HG02588 (cell line): ENCODE measurements around the gene CAMK2G.

Experiments
- ATAC-seq: cut with Tn5 transposase; IDR thresholded peaks from one replicate; pipeline ENCODE4 v1.9.1; 2021; ENCODE audit warnings: mild to moderate bottlenecking, moderate library complexity; ENCODE audit not compliant: unreplicated experiment

CAMK2G gene

GRCh38 chr10:73780966-73781365 lies 93.4 kb downstream of the CAMK2G start:
- ATAC-seq = no peak

GRCh38 chr10:73780301-73780700 lies 94.1 kb downstream of the CAMK2G start:
- ATAC-seq = no peak

GRCh38 chr10:73779539-73780197 lies 94.7 kb downstream of the CAMK2G start:
- no peak for ATAC-seq

GRCh38 chr10:73779018-73779417 lies 95.3 kb downstream of the CAMK2G start:
- no peak for ATAC-seq

- no peak for ATAC-seq
These were observed 99.7 kb downstream of the CAMK2G start for GRCh38 chr10:73774637-73775036.

- no peak for ATAC-seq
These were observed 101.0 kb downstream of the CAMK2G start for GRCh38 chr10:73773152-73773879.

GRCh38 chr10:73772281-73773151 lies 101.8 kb downstream of the CAMK2G start:
- peak; percentile 62 for ATAC-seq

GRCh38 chr10:73771722-73772280 lies 102.6 kb downstream of the CAMK2G start:
- ATAC-seq = peak; percentile 6

GRCh38 chr10:73769396-73769795 lies 105.0 kb downstream of the CAMK2G start:
- ATAC-seq = no peak

- no peak for ATAC-seq
These were observed 105.5 kb downstream of the CAMK2G start for GRCh38 chr10:73768881-73769280.

GRCh38 chr10:73765066-73765465 lies 109.3 kb downstream of the CAMK2G start:
- ATAC-seq = no peak

- no peak for ATAC-seq
These were observed 111.0 kb downstream of the CAMK2G start for GRCh38 chr10:73763343-73763742.

- ATAC-seq = no peak
These were observed 111.4 kb downstream of the CAMK2G start for GRCh38 chr10:73762915-73763314.
